Measurements from ENCODE around the gene NPTX1.

NPTX1 gene

DNA sequence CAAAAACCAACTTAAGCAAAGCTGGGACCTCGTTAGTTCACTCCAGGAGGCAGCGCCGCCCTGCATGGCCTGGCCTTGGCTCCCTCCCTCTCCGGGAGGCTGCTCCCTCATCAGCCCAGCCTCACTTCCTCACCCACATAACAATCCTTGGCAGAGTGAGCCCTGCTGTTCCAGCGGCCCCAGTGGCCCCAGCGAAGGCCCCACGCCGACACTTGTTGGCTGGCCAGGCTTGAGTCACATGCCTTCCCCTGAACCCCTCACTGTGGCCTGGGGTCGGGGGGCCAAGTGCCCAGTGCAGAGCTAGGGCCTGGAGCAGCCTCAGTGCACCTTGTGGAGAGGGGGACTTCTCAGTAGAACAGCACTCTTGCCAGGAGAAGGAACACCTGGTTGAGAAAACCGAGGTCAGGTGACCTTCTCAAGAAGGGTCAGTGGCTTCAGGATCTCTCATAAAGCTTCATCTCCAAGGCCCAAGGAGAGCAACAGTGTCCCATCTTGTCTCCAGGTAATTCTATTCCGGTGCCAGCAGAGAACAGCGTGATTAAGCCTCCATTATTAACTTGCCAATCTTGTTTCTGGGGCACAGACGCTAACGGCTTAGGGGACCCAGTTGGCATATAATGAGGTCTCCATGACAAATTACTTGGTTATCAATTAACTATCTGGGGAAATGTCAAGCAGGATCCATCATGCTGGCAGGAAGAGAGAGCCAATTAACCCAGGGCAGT, 34.6 kb downstream of the NPTX1 start:
- H3K36me3 ChIP-seq (ENCODE audit: control insufficient read depth, insufficient read depth, low read length): no peaks in the 10 kb centered on the region
- no peak overlapping the region for H3K4me3 ChIP-seq (ENCODE audit: low read depth, low read length)
- H3K4me1 ChIP-seq: no peaks in the 10 kb centered on the region
- H2AFZ ChIP-seq: no peak overlapping the region
- H3K79me2 ChIP-seq: peaks cover 12% of the 10 kb centered on the region
- TF ChIP-seq, protein P1, sequence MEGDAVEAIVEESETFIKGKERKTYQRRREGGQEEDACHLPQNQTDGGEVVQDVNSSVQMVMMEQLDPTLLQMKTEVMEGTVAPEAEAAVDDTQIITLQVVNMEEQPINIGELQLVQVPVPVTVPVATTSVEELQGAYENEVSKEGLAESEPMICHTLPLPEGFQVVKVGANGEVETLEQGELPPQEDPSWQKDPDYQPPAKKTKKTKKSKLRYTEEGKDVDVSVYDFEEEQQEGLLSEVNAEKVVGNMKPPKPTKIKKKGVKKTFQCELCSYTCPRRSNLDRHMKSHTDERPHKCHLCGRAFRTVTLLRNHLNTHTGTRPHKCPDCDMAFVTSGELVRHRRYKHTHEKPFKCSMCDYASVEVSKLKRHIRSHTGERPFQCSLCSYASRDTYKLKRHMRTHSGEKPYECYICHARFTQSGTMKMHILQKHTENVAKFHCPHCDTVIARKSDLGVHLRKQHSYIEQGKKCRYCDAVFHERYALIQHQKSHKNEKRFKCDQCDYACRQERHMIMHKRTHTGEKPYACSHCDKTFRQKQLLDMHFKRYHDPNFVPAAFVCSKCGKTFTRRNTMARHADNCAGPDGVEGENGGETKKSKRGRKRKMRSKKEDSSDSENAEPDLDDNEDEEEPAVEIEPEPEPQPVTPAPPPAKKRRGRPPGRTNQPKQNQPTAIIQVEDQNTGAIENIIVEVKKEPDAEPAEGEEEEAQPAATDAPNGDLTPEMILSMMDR (IDR thresholded peaks at IDR 0.05): no peak
- H3K9ac ChIP-seq: no peak overlapping the region
- H3K27ac ChIP-seq: no peak overlapping the region
- H3K4me2 ChIP-seq (ENCODE audit: low read length): no peak overlapping the region
- H3K9me3 ChIP-seq (ENCODE audit: control insufficient read depth, low read length): no peaks in the 10 kb centered on the region
- no peaks in the 10 kb centered on the region for H3K27me3 ChIP-seq (ENCODE audit: control insufficient read depth, insufficient read depth, low read length)

DNA sequence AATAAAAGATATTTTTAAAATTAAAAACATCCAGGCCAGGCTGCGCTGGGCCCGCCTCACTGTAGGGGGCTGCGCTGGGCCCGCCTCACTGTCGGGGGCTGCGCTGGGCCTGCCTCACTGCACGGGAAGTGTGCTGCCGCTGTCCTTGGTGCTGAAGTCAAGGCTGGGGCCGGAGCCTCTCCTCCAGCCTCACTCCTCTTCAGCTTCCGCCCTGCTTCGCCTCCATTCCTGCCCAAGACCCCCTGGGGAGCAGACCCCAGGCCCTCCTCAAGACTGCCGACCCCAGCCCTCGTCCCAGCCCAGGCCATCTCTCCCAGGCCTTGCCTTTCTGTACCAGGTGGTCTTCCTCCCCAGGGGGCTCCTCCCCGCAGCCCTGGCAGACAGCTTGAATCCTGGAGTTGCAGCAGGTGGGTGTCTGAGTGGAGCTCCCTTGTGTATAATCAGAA, 35.3 kb downstream of the NPTX1 start:
- Histone ChIP-seq H3K4me1 (no peaks in the 10 kb centered on the region), H3K36me3 (ENCODE audit: control insufficient read depth, insufficient read depth, low read length) (no peaks in the 10 kb centered on the region), H2AFZ (no peak overlapping the region), H3K4me2 (ENCODE audit: low read length) (no peak overlapping the region), H3K9ac (no peak overlapping the region), H3K27ac (no peak overlapping the region), H3K27me3 (ENCODE audit: control insufficient read depth, insufficient read depth, low read length) (no peaks in the 10 kb centered on the region), H3K4me3 (ENCODE audit: low read depth, low read length) (no peak overlapping the region), H3K79me2 (peaks cover 12% of the 10 kb centered on the region), H3K9me3 (ENCODE audit: control insufficient read depth, low read length) (no peaks in the 10 kb centered on the region)
- TF ChIP-seq, protein P1 (IDR thresholded peaks at IDR 0.05): no peak

DNA sequence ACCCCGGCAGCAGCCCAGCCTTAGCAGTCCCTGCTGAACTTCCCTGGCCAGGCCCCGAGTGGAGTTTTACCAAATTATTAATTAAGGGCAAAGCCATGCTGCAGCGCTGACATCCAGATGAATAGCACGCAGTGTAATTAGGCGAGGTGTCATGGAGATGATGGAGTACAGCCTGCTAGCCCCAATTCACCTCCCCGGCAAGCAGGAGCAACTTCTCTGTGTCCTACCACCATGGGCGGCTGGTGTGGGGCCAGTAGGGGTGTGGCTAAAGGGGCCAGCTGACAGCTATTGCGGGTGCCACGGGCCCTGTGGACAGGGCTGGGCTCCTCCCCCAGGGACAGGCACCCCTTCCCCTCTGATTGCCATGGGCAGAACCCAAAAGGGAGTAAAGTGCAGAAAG, 36.9 kb downstream of the NPTX1 start:
- Histone ChIP-seq H2AFZ (no peak overlapping the region), H3K4me3 (ENCODE audit: low read depth, low read length) (no peak overlapping the region), H3K4me2 (ENCODE audit: low read length) (no peak overlapping the region), H3K36me3 (ENCODE audit: control insufficient read depth, insufficient read depth, low read length) (no peaks in the 10 kb centered on the region), H3K4me1 (no peaks in the 10 kb centered on the region), H3K9ac (peak overlapping the region; percentile 37), H3K79me2 (peaks cover 12% of the 10 kb centered on the region), H3K27ac (no peak overlapping the region), H3K9me3 (ENCODE audit: control insufficient read depth, low read length) (no peaks in the 10 kb centered on the region), H3K27me3 (ENCODE audit: control insufficient read depth, insufficient read depth, low read length) (no peaks in the 10 kb centered on the region)
- TF ChIP-seq, protein P1 (IDR thresholded peaks at IDR 0.05): no peak

- Histone ChIP-seq H3K9ac (no peak overlapping the region), H2AFZ (no peak overlapping the region), H3K36me3 (ENCODE audit: control insufficient read depth, insufficient read depth, low read length) (no peaks in the 10 kb centered on the region), H3K9me3 (ENCODE audit: control insufficient read depth, low read length) (no peaks in the 10 kb centered on the region), H3K4me1 (no peaks in the 10 kb centered on the region), H3K79me2 (peaks cover 12% of the 10 kb centered on the region), H3K4me2 (ENCODE audit: low read length) (no peak overlapping the region), H3K27ac (no peak overlapping the region), H3K4me3 (ENCODE audit: low read depth, low read length) (no peak overlapping the region), H3K27me3 (ENCODE audit: control insufficient read depth, insufficient read depth, low read length) (no peaks in the 10 kb centered on the region)
- TF ChIP-seq, protein P1 (IDR thresholded peaks at IDR 0.05): no peak
These were observed 37.6 kb downstream of the NPTX1 start for GRCh38 chr17:80438806-80439205.

GRCh38 chr17:80437532-80437931, 38.9 kb downstream of the NPTX1 start:
- H3K79me2 ChIP-seq: peaks cover 12% of the 10 kb centered on the region
- TF ChIP-seq, protein P1 (IDR thresholded peaks at IDR 0.05): no peak
- no peak overlapping the region for H3K9ac ChIP-seq
- no peaks in the 10 kb centered on the region for H3K27me3 ChIP-seq (ENCODE audit: control insufficient read depth, insufficient read depth, low read length)
- H3K27ac ChIP-seq: no peak overlapping the region
- no peaks in the 10 kb centered on the region for H3K36me3 ChIP-seq (ENCODE audit: control insufficient read depth, insufficient read depth, low read length)
- H3K9me3 ChIP-seq (ENCODE audit: control insufficient read depth, low read length): no peaks in the 10 kb centered on the region
- no peak overlapping the region for H3K4me3 ChIP-seq (ENCODE audit: low read depth, low read length)
- no peak overlapping the region for H2AFZ ChIP-seq
- no peak overlapping the region for H3K4me2 ChIP-seq (ENCODE audit: low read length)
- no peaks in the 10 kb centered on the region for H3K4me1 ChIP-seq
